Smooth muscle cell of the pulmonary artery (primary cell): ENCODE data around the gene PGPEP1. TPM values are rescaled to one million over a fixed set of nuclear protein-coding genes. Genes with fewer than 3 reads are reported as not detected.

Experiments
- total RNA-seq: library from RNA; depleted of rRNA; stranded (reverse); fragments of >200 nt; gene quantifications from 2 replicates; pipeline ENCODE4 v1.2.3, GENCODE V29; 2014

PGPEP1 gene, protein sequence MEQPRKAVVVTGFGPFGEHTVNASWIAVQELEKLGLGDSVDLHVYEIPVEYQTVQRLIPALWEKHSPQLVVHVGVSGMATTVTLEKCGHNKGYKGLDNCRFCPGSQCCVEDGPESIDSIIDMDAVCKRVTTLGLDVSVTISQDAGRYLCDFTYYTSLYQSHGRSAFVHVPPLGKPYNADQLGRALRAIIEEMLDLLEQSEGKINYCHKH
- total RNA-seq: 53.4 and 53.7 TPM in 2 replicates

GRCh38 chr19:18340190-18340989 lies at the start of gene PGPEP1:
Gene PGPEP1, plus strand, starts transcription at chr19:18340598. Its CDS starts 84 bp downstream, at chr19:18340682.

DNA sequence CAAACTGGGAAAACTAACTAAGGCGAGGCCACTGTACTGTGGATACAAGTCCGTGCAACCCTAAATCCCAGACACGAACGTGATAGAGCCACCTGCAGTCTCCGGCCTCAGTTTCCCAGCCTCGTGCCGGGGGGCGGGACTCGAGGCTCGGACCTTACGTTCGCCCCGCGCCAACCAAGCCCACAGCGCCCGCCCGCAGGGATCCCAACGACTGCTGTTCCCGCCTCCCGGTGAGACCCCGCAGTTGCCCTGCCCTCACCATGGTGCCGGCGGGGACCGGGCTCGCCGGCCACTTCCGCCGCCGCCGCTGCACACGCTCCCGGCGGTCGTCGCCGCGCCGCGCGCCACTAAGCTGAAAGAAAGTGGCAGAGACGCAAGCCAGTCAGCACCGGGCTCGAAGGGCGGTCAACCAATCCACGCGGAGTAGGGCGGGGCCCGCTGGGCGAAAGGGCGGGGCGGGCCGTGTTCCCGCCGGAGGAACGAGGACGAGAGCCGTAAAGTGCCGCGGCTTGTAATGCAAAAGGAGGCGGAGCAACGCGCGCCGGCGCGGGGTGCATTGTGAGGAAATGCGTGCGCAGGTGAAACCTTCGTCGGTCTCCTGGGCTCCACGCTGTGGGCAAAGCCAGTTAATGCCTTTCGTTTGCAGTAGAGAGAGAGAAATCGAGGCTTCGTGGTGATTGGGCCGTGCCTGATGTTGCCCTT lies 17.5 kb upstream of the PGPEP1 start, which contains the start of gene LSM4:
LSM4 (minus strand) TSS at position 318 of the 702 bp plus-strand sequence; CDS start at position 262, 56 bp downstream.

DNA sequence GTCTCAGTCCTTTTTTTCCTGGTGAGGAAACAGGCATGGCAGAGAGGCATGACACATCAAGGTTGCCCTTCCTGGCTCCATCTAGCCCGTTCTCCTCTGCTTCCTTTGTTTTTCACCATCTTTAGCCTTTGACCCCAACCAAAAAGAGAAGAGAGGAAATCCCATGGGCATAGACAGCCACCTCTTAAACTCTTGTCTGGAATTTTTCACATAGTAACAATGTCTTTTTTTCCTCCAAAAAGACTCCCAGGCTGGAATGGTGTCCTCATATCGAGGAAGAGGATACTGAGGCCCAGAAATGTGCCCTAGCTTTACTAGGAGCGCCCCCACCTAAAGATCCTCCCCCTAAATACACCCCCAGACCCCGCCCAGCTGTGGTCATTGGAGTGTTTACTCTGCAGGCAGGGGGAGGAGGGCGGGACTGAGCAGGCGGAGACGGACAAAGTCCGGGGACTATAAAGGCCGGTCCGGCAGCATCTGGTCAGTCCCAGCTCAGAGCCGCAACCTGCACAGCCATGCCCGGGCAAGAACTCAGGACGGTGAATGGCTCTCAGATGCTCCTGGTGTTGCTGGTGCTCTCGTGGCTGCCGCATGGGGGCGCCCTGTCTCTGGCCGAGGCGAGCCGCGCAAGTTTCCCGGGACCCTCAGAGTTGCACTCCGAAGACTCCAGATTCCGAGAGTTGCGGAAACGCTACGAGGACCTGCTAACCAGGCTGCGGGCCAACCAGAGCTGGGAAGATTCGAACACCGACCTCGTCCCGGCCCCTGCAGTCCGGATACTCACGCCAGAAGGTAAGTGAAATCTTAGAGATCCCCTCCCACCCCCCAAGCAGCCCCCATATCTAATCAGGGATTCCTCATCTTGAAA lies 45.5 kb downstream of the PGPEP1 start, which contains the start of gene GDF15:
GDF15 (plus strand) TSS at position 484 of the 868 bp plus-strand sequence; CDS start at position 516, 32 bp downstream.

DNA sequence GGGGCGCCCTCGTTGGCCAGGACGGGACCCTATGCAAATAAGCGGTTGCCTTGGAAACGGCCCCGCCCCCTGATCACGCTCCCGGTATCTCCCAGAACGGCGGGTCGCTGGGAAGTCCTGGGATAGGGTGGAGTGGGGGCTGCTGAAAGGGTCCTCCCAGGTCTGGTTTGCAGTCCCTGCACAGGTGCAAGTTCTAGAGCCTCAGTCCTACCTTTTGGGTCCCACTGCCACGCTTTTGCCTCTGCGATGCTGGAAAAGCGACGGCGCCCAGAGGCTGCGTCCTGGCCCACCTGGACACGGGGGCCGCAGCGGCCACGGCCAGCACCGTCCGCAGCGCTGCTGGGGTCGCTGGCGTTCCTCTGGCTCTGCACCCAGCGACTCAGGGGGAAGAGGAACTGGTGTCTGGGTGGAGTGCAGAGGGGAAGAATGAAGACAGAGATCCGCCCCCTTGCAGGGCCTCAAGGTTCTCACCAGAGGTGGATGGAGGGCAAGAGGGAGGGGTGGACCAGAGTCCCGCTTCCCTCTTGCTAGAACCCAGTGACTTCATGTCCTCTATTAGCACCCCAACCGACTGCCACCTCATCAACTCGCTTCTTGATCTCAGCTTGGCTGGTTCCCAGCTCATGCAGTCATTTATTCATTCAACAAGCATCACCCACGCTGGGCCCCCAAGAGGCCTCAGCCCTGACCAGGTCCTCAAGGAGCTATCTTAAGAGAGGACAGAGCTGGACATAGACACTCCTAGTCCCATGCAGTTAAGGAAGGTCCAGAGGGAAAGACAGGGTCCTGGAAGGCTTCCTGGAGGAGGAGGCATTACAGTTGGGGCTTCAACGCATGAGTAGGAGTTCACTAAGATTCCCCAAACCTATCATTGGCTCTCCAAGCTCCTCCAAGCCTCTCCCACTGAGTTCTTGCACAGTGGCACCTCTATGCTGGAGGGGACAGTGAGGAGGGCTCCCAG lies 57.1 kb downstream of the PGPEP1 start, which contains the start of gene LRRC25:
LRRC25 (minus strand) TSS at position 381 of the 961 bp plus-strand sequence. CDS start 659 bp downstream, outside the sequence.

DNA sequence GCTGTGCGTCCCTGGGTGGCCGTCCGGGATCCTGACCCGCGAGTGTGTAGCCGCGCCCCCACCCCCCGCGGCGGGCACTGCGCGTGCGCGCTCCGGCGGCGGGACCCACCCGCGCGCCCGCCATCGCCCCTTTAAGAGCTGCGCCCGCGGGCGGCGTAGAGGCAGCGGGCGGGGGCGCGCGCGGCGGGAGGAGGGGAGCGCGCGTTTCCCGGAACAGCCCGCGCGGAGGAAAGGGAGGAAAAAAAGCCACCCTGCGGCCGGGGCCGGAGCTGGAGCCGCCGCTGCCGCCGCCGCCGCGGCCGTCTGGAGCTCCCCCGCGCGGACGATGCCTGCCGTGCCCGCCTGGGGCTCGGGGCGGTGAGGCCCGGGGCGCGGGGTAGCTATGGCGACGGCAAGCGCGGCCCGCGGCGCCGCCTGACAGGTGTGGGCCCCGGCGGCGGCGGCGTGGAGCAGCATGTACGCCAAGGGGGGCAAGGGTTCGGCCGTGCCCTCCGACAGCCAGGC lies 78.8 kb downstream of the PGPEP1 start, which contains the start of gene SSBP4:
SSBP4 (plus strand) TSS at position 204 of the 504 bp plus-strand sequence; CDS start at position 455, 251 bp downstream.

Other genes with a start within 250 kb of the PGPEP1 start
- 8.4 and 8.5 TPM in 2 replicates for gene MAST3, start 242.8 kb upstream of the PGPEP1 start, total RNA-seq
- gene PIK3R2, start 187.4 kb upstream of the PGPEP1 start, total RNA-seq: 32.0 and 55.7 TPM in 2 replicates
- gene IFI30, start 166.8 kb upstream of the PGPEP1 start, total RNA-seq: 21.5 and 30.6 TPM in 2 replicates
- 4.4 and 7.6 TPM in 2 replicates for gene MPV17L2, start 147.4 kb upstream of the PGPEP1 start, total RNA-seq
- gene RAB3A, start 136.6 kb upstream of the PGPEP1 start, total RNA-seq: 8.6 and 10.4 TPM in 2 replicates
- gene PDE4C, start 114.2 kb upstream of the PGPEP1 start, total RNA-seq: 4.5 and 21.3 TPM in 2 replicates
- gene IQCN, start 66.1 kb upstream of the PGPEP1 start, total RNA-seq: 0.33 and 1.1 TPM in 2 replicates
- 146 and 216 TPM in 2 replicates for gene JUND, start 59.0 kb upstream of the PGPEP1 start, total RNA-seq
- 85.4 and 90.5 TPM in 2 replicates for gene LSM4, start 17.5 kb upstream of the PGPEP1 start, total RNA-seq
- 78.5 and 124 TPM in 2 replicates for gene GDF15, start 45.6 kb downstream of the PGPEP1 start, total RNA-seq
- gene LRRC25, start 57.0 kb downstream of the PGPEP1 start, total RNA-seq: 0.07 TPM in 2 replicates
- gene SSBP4, start 78.8 kb downstream of the PGPEP1 start, total RNA-seq: 50.0 and 70.0 TPM in 2 replicates
- 16.9 and 63.8 TPM in 2 replicates for gene ISYNA1, start 97.5 kb downstream of the PGPEP1 start, total RNA-seq
- 15.2 and 15.3 TPM in 2 replicates for gene ELL, start 181.5 kb downstream of the PGPEP1 start, total RNA-seq
- 299 and 304 TPM in 2 replicates for gene FKBP8, start 203.0 kb downstream of the PGPEP1 start, total RNA-seq
- gene KXD1, start 217.3 kb downstream of the PGPEP1 start, total RNA-seq: 70.5 and 81.7 TPM in 2 replicates
- 599 and 748 TPM in 2 replicates for gene UBA52, start 231.3 kb downstream of the PGPEP1 start, total RNA-seq
- 32.8 and 34.7 TPM in 2 replicates for gene REX1BD, start 248.2 kb downstream of the PGPEP1 start, total RNA-seq